ENCODE measurements around the gene FHOD3.

GRCh38 chr18:36381075-36381474 lies 83.6 kb downstream of the FHOD3 start:
- TF ChIP-seq POLR2A (IDR thresholded peaks at IDR 0.05; ENCODE audit: low read depth, low read length) (no peak), POLR2AphosphoS5 (IDR thresholded peaks at IDR 0.05; ENCODE audit: low read depth, low read length) (no peak)

Data from GM12891 (cell line).